ENCODE results near the gene TAP1.

- TF ChIP-seq CTCF (IDR thresholded peaks at IDR 0.05) (no peak), SMC3 (IDR thresholded peaks at IDR 0.05) (no peak), CEBPB (IDR thresholded peaks at IDR 0.05) (no peak), RFX5 (IDR thresholded peaks at IDR 0.05) (no peak), USF2 (IDR thresholded peaks at IDR 0.05) (no peak), EP300 (IDR thresholded peaks at IDR 0.05) (no peak), MYC (IDR thresholded peaks at IDR 0.05; ENCODE audit: borderline replicate concordance, low read length) (no peak), NPAS2 (CRISPR knock-in tag; IDR thresholded peaks at IDR 0.05; ENCODE audit: borderline replicate concordance) (no peak), HDAC2 (IDR thresholded peaks at IDR 0.05) (no peak), POLR2A (IDR thresholded peaks at IDR 0.05; ENCODE audit: low read length) (no peak), RAD21 (conservative IDR thresholded peaks at IDR 0.05 in 1 of 2, IDR thresholded peaks at IDR 0.05 in 1 of 2) (no peak), MAX (IDR thresholded peaks at IDR 0.05) (no peak)
- TF ChIP-seq, protein P1, sequence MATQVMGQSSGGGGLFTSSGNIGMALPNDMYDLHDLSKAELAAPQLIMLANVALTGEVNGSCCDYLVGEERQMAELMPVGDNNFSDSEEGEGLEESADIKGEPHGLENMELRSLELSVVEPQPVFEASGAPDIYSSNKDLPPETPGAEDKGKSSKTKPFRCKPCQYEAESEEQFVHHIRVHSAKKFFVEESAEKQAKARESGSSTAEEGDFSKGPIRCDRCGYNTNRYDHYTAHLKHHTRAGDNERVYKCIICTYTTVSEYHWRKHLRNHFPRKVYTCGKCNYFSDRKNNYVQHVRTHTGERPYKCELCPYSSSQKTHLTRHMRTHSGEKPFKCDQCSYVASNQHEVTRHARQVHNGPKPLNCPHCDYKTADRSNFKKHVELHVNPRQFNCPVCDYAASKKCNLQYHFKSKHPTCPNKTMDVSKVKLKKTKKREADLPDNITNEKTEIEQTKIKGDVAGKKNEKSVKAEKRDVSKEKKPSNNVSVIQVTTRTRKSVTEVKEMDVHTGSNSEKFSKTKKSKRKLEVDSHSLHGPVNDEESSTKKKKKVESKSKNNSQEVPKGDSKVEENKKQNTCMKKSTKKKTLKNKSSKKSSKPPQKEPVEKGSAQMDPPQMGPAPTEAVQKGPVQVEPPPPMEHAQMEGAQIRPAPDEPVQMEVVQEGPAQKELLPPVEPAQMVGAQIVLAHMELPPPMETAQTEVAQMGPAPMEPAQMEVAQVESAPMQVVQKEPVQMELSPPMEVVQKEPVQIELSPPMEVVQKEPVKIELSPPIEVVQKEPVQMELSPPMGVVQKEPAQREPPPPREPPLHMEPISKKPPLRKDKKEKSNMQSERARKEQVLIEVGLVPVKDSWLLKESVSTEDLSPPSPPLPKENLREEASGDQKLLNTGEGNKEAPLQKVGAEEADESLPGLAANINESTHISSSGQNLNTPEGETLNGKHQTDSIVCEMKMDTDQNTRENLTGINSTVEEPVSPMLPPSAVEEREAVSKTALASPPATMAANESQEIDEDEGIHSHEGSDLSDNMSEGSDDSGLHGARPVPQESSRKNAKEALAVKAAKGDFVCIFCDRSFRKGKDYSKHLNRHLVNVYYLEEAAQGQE (IDR thresholded peaks at IDR 0.05) = no peak
These were observed 23.1 kb upstream of the TAP1 start for GRCh38 chr6:32876603-32877002.

All from A549 (cell line).